A549 (cell line): Measurements from ENCODE around the gene EBI3.

Source experiments
- CBX2 ChIP-seq: fragments of 200-600 bp; sonication (generic); IDR thresholded peaks from 2 replicates; pipeline ENCODE4 v1.6.1; 2016; ENCODE audit warnings: low read depth, mild to moderate bottlenecking, borderline replicate concordance
- EP300 ChIP-seq, 2 experiments: fragments of >200 bp; sonication (Bioruptor Twin); formaldehyde crosslinking; IDR thresholded peaks; 2 replicates in 1 of 2; 3 replicates in 1 of 2; pipeline ENCODE4 v1.6.1; 2016 to 2017
- FOSL2 ChIP-seq, 2 experiments: fragments of 450-650 bp in 1 of 2; fragments of >200 bp in 1 of 2; sonication (Bioruptor Twin) in 1 of 2; formaldehyde crosslinking; IDR thresholded peaks; 2 replicates each; pipeline versions ENCODE4 v1.5.0 to v1.6.1; 2016 to 2020; ENCODE audit warnings: mild to moderate bottlenecking in 1 of 2, moderate library complexity in 1 of 2
- KDM5A ChIP-seq: fragments of 200-600 bp; sonication (generic); IDR thresholded peaks from 2 replicates; pipeline ENCODE4 v1.6.1; 2016; ENCODE audit warnings: antibody characterized with exemption, mild to moderate bottlenecking
- NR3C1 ChIP-seq: fragments of >200 bp; sonication (Bioruptor Twin); formaldehyde crosslinking; IDR thresholded peaks from 3 replicates; pipeline ENCODE4 v1.6.1; 2017
- POLR2A ChIP-seq: IDR thresholded peaks from 2 replicates; pipeline ENCODE4 v1.6.1; 2012; ENCODE audit warnings: mild to moderate bottlenecking, low read length
- RAD21 ChIP-seq, 2 experiments: fragments of >200 bp in 1 of 2; sonication (Bioruptor Twin) in 1 of 2; formaldehyde crosslinking in 1 of 2; IDR thresholded peaks in 1 of 2; conservative IDR thresholded peaks in 1 of 2; 2 replicates in 1 of 2; 3 replicates in 1 of 2; pipeline ENCODE4 v1.6.1; 2012 to 2018; ENCODE audit warnings: inconsistent platforms in 1 of 2
- TF ChIP-seq, protein P1 (sequence below): fragments of >200 bp; sonication (Bioruptor Twin); formaldehyde crosslinking; IDR thresholded peaks from 3 replicates; pipeline ENCODE4 v1.5.1; 2016
- TF ChIP-seq, protein P2 (sequence below): fragments of 150-350 bp; IDR thresholded peaks from 2 replicates; pipeline ENCODE4 v1.6.1; 2014; ENCODE audit warnings: low read depth, mild to moderate bottlenecking, low read length
- TF ChIP-seq, protein P3 (sequence below): IDR thresholded peaks from 2 replicates; pipeline ENCODE4 v1.6.1; 2012
- TF ChIP-seq, protein P4 (sequence below): fragments of 200-600 bp; sonication (generic); IDR thresholded peaks from 2 replicates; pipeline ENCODE4 v1.6.1; 2016; ENCODE audit warnings: antibody characterized with exemption, mild to moderate bottlenecking, moderate library complexity
- TF ChIP-seq, protein P5 (sequence below): fragments of 250-450 bp; sonication (Bioruptor Pico); IDR thresholded peaks from 2 replicates; pipeline ENCODE4 v1.5.0; 2021; ENCODE audit warnings: mild to moderate bottlenecking, moderate library complexity, borderline replicate concordance
- TF ChIP-seq, protein P6 (sequence below): fragments of 450-650 bp; IDR thresholded peaks from 2 replicates; pipeline ENCODE4 v1.6.1; 2014; ENCODE audit warnings: antibody characterized with exemption
- TF ChIP-seq, protein P7 (sequence below): IDR thresholded peaks from 2 replicates; pipeline ENCODE4 v1.6.1; 2012

DNA sequence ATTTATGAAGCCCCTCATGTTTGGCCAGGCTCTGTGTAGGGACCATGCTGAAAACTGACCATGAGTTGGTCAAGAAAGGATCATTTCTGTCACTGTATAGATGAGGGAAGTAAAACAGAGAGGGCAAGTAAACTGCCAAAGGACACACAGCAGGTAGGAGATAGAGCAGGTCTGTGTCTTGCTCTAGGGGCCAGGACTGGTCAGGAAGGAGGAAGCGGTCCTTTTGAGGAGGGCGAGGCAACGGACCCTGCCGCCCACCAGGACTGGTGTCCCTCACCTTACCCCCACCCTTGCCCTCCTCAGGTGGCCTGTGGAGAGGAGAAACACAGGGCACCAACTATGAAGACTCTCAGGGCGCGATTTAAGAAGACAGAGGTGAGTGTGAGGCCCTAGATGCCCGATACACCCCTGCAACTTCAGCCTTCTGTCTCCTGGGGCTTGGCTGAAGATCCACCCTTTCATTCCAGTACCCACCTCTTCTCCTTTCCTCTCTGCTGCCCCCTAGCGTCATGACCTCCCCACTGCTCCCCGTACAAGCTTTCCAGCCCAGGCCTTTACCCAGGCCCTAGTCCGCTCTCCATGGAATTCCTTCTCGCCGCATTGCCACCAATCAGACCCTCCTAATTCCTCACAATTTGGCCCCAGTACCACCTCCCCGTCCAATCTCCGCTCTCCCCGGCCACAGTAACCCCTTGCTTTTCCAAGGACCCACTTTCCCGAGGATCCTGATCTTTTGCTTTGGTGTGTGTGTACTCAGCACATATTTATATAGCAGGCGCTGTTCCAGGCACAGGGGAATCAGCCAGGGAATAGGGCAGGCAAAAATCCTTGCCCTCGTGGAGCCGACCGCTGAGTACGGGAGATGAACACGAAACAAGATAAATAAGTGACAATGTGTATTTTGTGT is 43.0 kb upstream of the EBI3 start:
- no peak for TF ChIP-seq KDM5A
- TF ChIP-seq RAD21 (conservative IDR thresholded peaks at IDR 0.05 in 1 of 2, IDR thresholded peaks at IDR 0.05 in 1 of 2) = peak; percentile 68 to 72
- no peak for TF ChIP-seq POLR2A
- TF ChIP-seq, protein P1, sequence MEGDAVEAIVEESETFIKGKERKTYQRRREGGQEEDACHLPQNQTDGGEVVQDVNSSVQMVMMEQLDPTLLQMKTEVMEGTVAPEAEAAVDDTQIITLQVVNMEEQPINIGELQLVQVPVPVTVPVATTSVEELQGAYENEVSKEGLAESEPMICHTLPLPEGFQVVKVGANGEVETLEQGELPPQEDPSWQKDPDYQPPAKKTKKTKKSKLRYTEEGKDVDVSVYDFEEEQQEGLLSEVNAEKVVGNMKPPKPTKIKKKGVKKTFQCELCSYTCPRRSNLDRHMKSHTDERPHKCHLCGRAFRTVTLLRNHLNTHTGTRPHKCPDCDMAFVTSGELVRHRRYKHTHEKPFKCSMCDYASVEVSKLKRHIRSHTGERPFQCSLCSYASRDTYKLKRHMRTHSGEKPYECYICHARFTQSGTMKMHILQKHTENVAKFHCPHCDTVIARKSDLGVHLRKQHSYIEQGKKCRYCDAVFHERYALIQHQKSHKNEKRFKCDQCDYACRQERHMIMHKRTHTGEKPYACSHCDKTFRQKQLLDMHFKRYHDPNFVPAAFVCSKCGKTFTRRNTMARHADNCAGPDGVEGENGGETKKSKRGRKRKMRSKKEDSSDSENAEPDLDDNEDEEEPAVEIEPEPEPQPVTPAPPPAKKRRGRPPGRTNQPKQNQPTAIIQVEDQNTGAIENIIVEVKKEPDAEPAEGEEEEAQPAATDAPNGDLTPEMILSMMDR = peak; percentile 73
- TF ChIP-seq FOSL2 (IDR thresholded peaks at IDR 0.05) = no peak
- no peak for TF ChIP-seq FOSL2 (CRISPR knock-in tag; IDR thresholded peaks at IDR 0.05)
- TF ChIP-seq, protein P2, sequence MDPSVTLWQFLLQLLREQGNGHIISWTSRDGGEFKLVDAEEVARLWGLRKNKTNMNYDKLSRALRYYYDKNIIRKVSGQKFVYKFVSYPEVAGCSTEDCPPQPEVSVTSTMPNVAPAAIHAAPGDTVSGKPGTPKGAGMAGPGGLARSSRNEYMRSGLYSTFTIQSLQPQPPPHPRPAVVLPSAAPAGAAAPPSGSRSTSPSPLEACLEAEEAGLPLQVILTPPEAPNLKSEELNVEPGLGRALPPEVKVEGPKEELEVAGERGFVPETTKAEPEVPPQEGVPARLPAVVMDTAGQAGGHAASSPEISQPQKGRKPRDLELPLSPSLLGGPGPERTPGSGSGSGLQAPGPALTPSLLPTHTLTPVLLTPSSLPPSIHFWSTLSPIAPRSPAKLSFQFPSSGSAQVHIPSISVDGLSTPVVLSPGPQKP = no peak
- TF ChIP-seq, protein P3, sequence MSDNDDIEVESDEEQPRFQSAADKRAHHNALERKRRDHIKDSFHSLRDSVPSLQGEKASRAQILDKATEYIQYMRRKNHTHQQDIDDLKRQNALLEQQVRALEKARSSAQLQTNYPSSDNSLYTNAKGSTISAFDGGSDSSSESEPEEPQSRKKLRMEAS = no peak
- TF ChIP-seq, protein P4, sequence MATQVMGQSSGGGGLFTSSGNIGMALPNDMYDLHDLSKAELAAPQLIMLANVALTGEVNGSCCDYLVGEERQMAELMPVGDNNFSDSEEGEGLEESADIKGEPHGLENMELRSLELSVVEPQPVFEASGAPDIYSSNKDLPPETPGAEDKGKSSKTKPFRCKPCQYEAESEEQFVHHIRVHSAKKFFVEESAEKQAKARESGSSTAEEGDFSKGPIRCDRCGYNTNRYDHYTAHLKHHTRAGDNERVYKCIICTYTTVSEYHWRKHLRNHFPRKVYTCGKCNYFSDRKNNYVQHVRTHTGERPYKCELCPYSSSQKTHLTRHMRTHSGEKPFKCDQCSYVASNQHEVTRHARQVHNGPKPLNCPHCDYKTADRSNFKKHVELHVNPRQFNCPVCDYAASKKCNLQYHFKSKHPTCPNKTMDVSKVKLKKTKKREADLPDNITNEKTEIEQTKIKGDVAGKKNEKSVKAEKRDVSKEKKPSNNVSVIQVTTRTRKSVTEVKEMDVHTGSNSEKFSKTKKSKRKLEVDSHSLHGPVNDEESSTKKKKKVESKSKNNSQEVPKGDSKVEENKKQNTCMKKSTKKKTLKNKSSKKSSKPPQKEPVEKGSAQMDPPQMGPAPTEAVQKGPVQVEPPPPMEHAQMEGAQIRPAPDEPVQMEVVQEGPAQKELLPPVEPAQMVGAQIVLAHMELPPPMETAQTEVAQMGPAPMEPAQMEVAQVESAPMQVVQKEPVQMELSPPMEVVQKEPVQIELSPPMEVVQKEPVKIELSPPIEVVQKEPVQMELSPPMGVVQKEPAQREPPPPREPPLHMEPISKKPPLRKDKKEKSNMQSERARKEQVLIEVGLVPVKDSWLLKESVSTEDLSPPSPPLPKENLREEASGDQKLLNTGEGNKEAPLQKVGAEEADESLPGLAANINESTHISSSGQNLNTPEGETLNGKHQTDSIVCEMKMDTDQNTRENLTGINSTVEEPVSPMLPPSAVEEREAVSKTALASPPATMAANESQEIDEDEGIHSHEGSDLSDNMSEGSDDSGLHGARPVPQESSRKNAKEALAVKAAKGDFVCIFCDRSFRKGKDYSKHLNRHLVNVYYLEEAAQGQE = no peak
- TF ChIP-seq CBX2 = no peak
- TF ChIP-seq EP300 (IDR thresholded peaks at IDR 0.05) = no peak
- TF ChIP-seq, protein P5, sequence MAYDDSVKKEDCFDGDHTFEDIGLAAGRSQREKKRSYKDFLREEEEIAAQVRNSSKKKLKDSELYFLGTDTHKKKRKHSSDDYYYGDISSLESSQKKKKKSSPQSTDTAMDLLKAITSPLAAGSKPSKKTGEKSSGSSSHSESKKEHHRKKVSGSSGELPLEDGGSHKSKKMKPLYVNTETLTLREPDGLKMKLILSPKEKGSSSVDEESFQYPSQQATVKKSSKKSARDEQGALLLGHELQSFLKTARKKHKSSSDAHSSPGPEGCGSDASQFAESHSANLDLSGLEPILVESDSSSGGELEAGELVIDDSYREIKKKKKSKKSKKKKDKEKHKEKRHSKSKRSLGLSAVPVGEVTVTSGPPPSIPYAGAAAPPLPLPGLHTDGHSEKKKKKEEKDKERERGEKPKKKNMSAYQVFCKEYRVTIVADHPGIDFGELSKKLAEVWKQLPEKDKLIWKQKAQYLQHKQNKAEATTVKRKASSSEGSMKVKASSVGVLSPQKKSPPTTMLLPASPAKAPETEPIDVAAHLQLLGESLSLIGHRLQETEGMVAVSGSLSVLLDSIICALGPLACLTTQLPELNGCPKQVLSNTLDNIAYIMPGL (CRISPR knock-in tag) = no peak
- TF ChIP-seq NR3C1 = no peak
- TF ChIP-seq, protein P6, sequence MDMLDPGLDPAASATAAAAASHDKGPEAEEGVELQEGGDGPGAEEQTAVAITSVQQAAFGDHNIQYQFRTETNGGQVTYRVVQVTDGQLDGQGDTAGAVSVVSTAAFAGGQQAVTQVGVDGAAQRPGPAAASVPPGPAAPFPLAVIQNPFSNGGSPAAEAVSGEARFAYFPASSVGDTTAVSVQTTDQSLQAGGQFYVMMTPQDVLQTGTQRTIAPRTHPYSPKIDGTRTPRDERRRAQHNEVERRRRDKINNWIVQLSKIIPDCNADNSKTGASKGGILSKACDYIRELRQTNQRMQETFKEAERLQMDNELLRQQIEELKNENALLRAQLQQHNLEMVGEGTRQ = no peak
- TF ChIP-seq, protein P7, sequence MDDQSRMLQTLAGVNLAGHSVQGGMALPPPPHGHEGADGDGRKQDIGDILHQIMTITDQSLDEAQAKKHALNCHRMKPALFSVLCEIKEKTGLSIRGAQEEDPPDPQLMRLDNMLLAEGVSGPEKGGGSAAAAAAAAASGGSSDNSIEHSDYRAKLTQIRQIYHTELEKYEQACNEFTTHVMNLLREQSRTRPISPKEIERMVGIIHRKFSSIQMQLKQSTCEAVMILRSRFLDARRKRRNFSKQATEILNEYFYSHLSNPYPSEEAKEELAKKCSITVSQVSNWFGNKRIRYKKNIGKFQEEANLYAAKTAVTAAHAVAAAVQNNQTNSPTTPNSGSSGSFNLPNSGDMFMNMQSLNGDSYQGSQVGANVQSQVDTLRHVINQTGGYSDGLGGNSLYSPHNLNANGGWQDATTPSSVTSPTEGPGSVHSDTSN = no peak
